ENCODE measurements around the gene TMEM17.

TMEM17 gene

DNA sequence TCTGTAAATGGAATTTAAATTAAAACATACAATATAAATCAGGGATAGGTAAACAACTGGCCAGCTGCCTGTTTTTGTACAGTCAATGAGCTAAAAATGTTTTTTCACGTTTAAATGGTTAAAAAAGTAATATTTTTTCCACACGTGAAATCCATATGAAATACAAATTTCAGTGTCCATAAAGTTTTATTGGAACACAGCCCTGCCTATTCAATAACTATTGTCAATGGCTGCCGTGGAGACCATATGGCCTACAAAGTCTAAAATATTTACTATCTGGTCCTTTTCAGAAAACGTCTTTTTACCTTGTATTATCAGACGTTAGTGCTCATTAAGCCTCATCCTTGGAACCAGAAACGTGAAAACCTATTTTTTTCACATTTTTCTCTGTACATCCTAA is 1.3 kb downstream of the TMEM17 start:
- H3K4me1 Mint-ChIP-seq, result peaks cover 17% of the 10 kb centered on the region
- peaks cover 4% of the 10 kb centered on the region for H3K9me3 Mint-ChIP-seq
- H3K36me3 Mint-ChIP-seq (ENCODE audit: low read depth), result no peaks in the 10 kb centered on the region
- no peak for DNase-seq
- no peaks in the 10 kb centered on the region for H3K27me3 Mint-ChIP-seq (ENCODE audit: low read depth, poor library complexity)
- H3K27ac Mint-ChIP-seq, result no peak overlapping the region
- no peak overlapping the region for H3K4me3 Mint-ChIP-seq
- TF ChIP-seq, protein P1, sequence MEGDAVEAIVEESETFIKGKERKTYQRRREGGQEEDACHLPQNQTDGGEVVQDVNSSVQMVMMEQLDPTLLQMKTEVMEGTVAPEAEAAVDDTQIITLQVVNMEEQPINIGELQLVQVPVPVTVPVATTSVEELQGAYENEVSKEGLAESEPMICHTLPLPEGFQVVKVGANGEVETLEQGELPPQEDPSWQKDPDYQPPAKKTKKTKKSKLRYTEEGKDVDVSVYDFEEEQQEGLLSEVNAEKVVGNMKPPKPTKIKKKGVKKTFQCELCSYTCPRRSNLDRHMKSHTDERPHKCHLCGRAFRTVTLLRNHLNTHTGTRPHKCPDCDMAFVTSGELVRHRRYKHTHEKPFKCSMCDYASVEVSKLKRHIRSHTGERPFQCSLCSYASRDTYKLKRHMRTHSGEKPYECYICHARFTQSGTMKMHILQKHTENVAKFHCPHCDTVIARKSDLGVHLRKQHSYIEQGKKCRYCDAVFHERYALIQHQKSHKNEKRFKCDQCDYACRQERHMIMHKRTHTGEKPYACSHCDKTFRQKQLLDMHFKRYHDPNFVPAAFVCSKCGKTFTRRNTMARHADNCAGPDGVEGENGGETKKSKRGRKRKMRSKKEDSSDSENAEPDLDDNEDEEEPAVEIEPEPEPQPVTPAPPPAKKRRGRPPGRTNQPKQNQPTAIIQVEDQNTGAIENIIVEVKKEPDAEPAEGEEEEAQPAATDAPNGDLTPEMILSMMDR (IDR thresholded peaks at IDR 0.05), result no peak

DNA sequence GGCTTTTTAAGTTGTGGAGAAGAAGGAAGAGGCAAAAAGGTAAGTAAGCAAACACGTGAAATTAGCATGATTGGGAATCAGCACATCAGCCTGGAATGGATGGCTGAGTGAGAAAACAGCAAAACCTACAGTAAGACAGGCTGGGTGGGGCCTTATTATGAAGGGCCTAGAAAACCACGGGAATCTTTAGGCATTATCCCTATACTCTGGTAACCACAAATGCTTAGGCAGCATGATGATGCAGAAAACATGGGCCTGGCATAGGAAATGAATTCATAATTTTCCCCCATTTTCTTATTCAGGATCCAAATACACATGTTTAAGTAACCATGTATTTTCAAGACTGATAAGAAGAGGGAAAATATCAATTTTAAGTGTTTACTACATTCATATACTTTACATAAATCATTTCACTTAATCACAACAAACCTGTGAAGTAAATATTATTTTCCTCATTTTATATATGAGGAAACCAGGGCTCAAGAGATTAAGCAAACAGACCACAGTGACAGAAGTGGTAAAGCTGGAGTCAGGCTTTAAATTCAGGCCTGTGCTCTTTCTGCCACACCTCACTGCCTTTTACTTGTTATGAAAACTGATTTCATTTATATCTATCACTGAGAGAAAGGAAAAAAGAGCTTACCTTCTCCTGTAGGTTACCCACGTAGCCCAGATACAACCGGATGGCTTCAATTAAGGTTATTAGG is 4.0 kb downstream of the TMEM17 start:
- TF ChIP-seq, protein P1 (IDR thresholded peaks at IDR 0.05), result no peak
- DNase-seq, result no peak
- no peaks in the 10 kb centered on the region for H3K27me3 Mint-ChIP-seq (ENCODE audit: low read depth, poor library complexity)
- H3K4me3 Mint-ChIP-seq, result no peak overlapping the region
- no peaks in the 10 kb centered on the region for H3K9me3 Mint-ChIP-seq
- H3K36me3 Mint-ChIP-seq (ENCODE audit: low read depth), result no peaks in the 10 kb centered on the region
- peaks cover 15% of the 10 kb centered on the region for H3K4me1 Mint-ChIP-seq
- H3K27ac Mint-ChIP-seq, result no peak overlapping the region

- Mint-ChIP-seq H3K4me3 (no peak overlapping the region), H3K9me3 (no peaks in the 10 kb centered on the region), H3K27me3 (ENCODE audit: low read depth, poor library complexity) (no peaks in the 10 kb centered on the region), H3K27ac (no peak overlapping the region), H3K36me3 (ENCODE audit: low read depth) (no peaks in the 10 kb centered on the region), H3K4me1 (peaks cover 7% of the 10 kb centered on the region)
- no peak for DNase-seq
- TF ChIP-seq, protein P1 (IDR thresholded peaks at IDR 0.05), result no peak
Observed at GRCh38 chr2:62501069-62501468, 4.9 kb downstream of the TMEM17 start.

DNA sequence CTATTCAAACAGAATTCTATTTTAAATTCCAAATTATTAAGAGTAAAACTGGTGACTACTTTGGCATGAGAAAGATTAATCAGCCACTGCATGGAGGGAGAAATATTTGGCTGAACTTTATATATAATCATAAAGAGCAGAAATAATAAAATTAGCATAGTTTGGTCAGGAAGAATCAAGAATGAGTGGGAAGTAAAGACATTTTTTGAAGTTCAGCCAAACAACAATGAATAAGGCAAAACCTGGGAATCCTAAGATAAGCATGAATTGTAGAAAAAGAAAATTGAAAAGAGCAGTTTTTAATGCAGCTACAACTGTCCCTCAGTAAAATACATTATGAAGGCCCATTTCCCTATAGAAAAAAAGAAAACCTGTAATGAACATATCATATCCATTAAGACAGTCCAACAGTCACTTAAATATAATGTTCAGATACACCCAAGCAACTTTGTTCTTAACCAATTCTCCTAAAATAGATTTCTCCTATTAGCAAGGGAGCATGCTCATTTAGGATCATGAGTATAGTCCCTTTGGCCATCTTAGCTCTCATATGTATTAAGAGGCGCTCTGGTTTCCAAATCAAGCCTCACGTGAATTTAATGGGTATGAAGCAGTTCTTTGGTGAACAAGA is 6.5 kb downstream of the TMEM17 start:
- Mint-ChIP-seq H3K9me3 (no peaks in the 10 kb centered on the region), H3K27me3 (ENCODE audit: low read depth, poor library complexity) (no peaks in the 10 kb centered on the region), H3K4me1 (peaks cover 7% of the 10 kb centered on the region), H3K36me3 (ENCODE audit: low read depth) (no peaks in the 10 kb centered on the region), H3K27ac (no peak overlapping the region), H3K4me3 (no peak overlapping the region)
- TF ChIP-seq, protein P1 (IDR thresholded peaks at IDR 0.05), result no peak
- DNase-seq, result no peak

DNA sequence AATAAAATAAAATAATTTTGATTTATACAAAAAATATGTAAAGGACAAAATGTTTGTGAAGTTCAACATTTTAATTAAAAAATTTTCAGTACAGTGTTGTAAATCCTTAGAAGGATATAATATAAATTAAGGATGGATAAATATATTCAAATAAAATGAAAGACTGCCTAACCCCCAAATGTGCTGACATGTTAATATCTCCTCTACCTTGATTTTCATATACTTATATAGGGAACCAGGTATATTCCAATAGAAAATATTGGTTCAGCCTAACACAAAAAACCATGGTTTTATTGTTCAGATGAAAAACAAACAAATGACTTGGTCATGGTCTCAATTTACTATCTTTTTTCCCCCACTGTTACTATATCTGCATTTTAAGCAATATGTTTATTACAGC is 7.3 kb downstream of the TMEM17 start:
- Mint-ChIP-seq H3K9me3 (no peaks in the 10 kb centered on the region), H3K27me3 (ENCODE audit: low read depth, poor library complexity) (no peaks in the 10 kb centered on the region), H3K36me3 (ENCODE audit: low read depth) (no peaks in the 10 kb centered on the region), H3K4me1 (peaks cover 7% of the 10 kb centered on the region), H3K27ac (no peak overlapping the region), H3K4me3 (no peak overlapping the region)
- TF ChIP-seq, protein P1 (IDR thresholded peaks at IDR 0.05), result no peak
- no peak for DNase-seq

DNA sequence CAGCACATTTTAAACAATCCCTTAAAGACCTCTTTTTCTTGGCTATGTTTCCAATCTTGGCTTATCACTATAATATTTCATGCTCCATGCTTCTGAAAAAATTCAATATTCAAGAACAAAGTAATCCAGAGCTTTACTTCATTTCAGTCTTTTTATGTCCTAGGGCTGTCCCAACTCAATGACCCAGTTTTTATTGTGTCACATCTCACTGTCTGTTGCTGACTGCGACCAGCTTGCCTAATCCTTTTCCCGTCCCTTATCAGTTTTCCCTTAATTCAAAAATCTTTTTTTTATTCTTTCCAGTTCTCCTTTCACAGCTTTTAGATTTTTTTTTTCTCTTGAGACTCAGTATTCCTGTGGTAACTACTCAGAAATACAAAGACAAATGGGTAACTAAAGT is 10.2 kb downstream of the TMEM17 start:
- Mint-ChIP-seq H3K27me3 (ENCODE audit: low read depth, poor library complexity) (no peaks in the 10 kb centered on the region), H3K4me1 (peaks cover 10% of the 10 kb centered on the region), H3K4me3 (no peak overlapping the region), H3K36me3 (ENCODE audit: low read depth) (no peaks in the 10 kb centered on the region), H3K9me3 (no peaks in the 10 kb centered on the region), H3K27ac (no peak overlapping the region)
- TF ChIP-seq, protein P1 (IDR thresholded peaks at IDR 0.05), result no peak
- DNase-seq, result no peak
